Adrenal gland (tissue), 12 donors: Measurements from ENCODE around the gene NUDT9. TPM values are rescaled to one million over a fixed set of nuclear protein-coding genes. Genes with fewer than 3 reads are reported as not detected.

Experiments used
- DNase-seq, 7 donors: peaks; one replicate each; pipeline ENCODE4 v3.0.0-alpha.2; 2019 to 2020
- H3K27ac ChIP-seq, 5 donors: fragments of 200-600 bp; sonication (generic) in 4 of 5; 1 replicate in 3 of 5; 2 replicates in 2 of 5; pipeline versions ENCODE4 v1.5.1 to v1.8.0; 2016 to 2020; ENCODE audit warnings: mild to moderate bottlenecking in 1 of 5
- H3K27me3 ChIP-seq: fragments of 200-600 bp; 2 replicates; pipeline ENCODE4 v1.8.0; 2021
- H3K36me3 ChIP-seq, 2 donors: fragments of 200-600 bp; replicated peaks in 1 of 2; 1 replicate in 1 of 2; 2 replicates in 1 of 2; pipeline versions ENCODE4 v1.5.1 to v1.8.0; 2018 to 2022
- H3K4me1 ChIP-seq, 2 donors: fragments of 200-600 bp; replicated peaks in 1 of 2; 1 replicate in 1 of 2; 2 replicates in 1 of 2; pipeline versions ENCODE4 v1.5.1 to v1.8.0; 2018 to 2021
- H3K4me3 ChIP-seq, 4 donors: fragments of 200-600 bp; sonication (generic) in 3 of 4; one replicate each; pipeline ENCODE4 v1.5.1; 2016 to 2018
- H3K9me3 ChIP-seq, 3 donors: fragments of 200-600 bp; sonication (generic) in 1 of 3; replicated peaks in 1 of 3; 1 replicate in 2 of 3; 2 replicates in 1 of 3; pipeline versions ENCODE4 v1.5.1 to v1.8.0; 2016 to 2021
- POLR2A ChIP-seq, 2 donors: fragments of 450-650 bp; IDR thresholded peaks; one replicate each; pipeline ENCODE4 v1.6.1; 2017; ENCODE audit warnings: antibody characterized with exemption in 2 of 2, mild to moderate bottlenecking in 2 of 2, moderate library complexity in 1 of 2
- WGBS, 4 donors: extraction: QIAGEN DNeasy Blood & Tissue Kit in 2 of 4; methylation state at CpG; one replicate each; pipeline versions ENCODE4 v1.1.5 to v1.1.7; 2013 to 2017; 5-methylcytosine and 5-hydroxymethylcytosine counted together
- intact Hi-C, 2 donors: fragments of 100-400 bp; cut with DNase I; formaldehyde crosslinking; loops; one replicate each; pipeline versions ENCODE4 v1.14.1 to v1.15.0; 2022 to 2023
- polyA plus RNA-seq, 3 donors: library from polyadenylated mRNA; stranded (reverse); fragments of 200-250 nt in 2 of 3; fragments of 350-450 nt in 1 of 3; fragmentation: Illumina TruSeq in 1 of 3; extraction: RNeasy Lipid Tissue Mini Kit (QIAGEN cat#74804) in 1 of 3; gene quantifications; one replicate each; pipeline ENCODE4 v1.2.3, GENCODE V29; 2013 to 2014
- total RNA-seq, 9 donors: library from RNA; depleted of rRNA in 4 of 9; stranded (reverse); fragments of >200 nt in 4 of 9; fragments of 120-200 nt in 1 of 9; fragmentation: NEBNext Ultra II Directional in 1 of 9; extraction: Animal tissue kit (Norgen Biotek cat#: 25700) in 1 of 9; gene quantifications; one replicate each; pipeline versions ENCODE4 v1.1.0 to v1.2.4, GENCODE V29; 2013 to 2023
- TF ChIP-seq, protein P1 (sequence below), 6 experiments: fragments of 450-650 bp in 4 of 6; fragments of 200-600 bp in 2 of 6; sonication (generic) in 1 of 6; IDR thresholded peaks; 1 replicate in 5 of 6; 2 replicates in 1 of 6; pipeline versions ENCODE4 v1.5.1 to v1.8.0; 2016 to 2021; ENCODE audit warnings: antibody characterized with exemption in 6 of 6, mild to moderate bottlenecking in 2 of 6, moderate library complexity in 1 of 6
- donor health status: healthy with polysubstance abuse.
- donor health status: Bipolar disorder and iron deficiency.
- donor health status: DM: yes; HTN: yes; CAD: no.
- donor health status: DM: no; HTN: no; CAD: no.
- donor health status: DM: no; HTN: no; CAD: no.
- donor health status: DM: yes; HTN: yes; CAD: no.

NUDT9 gene
- total and polyA plus RNA-seq, 12 donors, result 16.9 to 95.2 (median 48.4) TPM

DNA sequence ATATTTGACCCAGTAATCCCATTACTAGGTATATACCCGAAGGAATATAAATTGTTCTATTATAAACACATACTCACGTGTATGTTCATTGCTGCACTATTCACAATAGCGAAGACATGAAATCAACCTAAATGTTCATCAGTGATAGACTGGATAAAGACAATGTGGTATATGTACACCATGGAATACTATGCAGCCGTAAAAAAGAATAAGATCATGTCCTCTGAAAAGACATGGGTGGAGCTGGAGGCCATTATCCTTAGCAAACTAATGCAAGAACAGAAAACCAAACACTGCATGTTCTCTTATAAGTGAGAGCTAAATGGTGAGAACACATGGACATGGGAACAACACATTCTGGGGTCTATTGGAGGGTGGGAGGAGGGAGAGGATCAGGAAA, 36.5 kb downstream of the NUDT9 start:
- Histone ChIP-seq H3K36me3 (peaks cover 0 to 14% of the 10 kb centered on the region in 2 donors), H3K27ac (no peak overlapping the region), H3K4me3 (no peak overlapping the region), H3K4me1 (no peaks in the 10 kb centered on the region), H3K9me3 (no peaks in the 10 kb centered on the region), H3K27me3 (no peaks in the 10 kb centered on the region)
- TF ChIP-seq, protein P1, sequence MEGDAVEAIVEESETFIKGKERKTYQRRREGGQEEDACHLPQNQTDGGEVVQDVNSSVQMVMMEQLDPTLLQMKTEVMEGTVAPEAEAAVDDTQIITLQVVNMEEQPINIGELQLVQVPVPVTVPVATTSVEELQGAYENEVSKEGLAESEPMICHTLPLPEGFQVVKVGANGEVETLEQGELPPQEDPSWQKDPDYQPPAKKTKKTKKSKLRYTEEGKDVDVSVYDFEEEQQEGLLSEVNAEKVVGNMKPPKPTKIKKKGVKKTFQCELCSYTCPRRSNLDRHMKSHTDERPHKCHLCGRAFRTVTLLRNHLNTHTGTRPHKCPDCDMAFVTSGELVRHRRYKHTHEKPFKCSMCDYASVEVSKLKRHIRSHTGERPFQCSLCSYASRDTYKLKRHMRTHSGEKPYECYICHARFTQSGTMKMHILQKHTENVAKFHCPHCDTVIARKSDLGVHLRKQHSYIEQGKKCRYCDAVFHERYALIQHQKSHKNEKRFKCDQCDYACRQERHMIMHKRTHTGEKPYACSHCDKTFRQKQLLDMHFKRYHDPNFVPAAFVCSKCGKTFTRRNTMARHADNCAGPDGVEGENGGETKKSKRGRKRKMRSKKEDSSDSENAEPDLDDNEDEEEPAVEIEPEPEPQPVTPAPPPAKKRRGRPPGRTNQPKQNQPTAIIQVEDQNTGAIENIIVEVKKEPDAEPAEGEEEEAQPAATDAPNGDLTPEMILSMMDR (IDR thresholded peaks at IDR 0.05), result no peak
- TF ChIP-seq POLR2A (IDR thresholded peaks at IDR 0.05), result no peak
- WGBS, 4 donors, result 96 to 99% (median 98%) methylated on average over 4 of the region's 4 CpGs
- DNase-seq, result no peak
- intact Hi-C loops, result no loop called here

DNA sequence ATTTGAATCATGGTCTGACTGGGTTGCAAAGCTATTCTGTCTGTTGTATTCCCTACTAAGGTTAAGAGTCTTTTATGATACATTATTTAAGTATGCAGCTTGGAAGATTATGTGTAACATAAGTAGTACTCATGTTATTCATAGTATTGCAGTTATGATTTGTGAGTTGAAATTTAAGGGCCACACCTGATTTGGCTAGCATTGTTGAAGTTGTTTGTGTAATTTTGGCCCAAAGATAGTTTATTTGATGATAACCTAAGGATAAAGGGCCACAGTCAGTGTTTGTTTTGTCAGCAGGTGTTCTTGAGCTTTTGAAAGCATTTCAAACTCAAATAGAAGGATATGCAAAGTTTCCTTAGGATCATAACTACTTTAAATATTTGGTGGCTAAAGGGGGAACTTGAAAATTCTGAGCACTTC, 38.9 kb downstream of the NUDT9 start:
- TF ChIP-seq, protein P1 (IDR thresholded peaks at IDR 0.05), result no peak
- no peak for TF ChIP-seq POLR2A (IDR thresholded peaks at IDR 0.05)
- Histone ChIP-seq H3K4me3 (no peak overlapping the region), H3K27me3 (no peaks in the 10 kb centered on the region), H3K9me3 (no peaks in the 10 kb centered on the region), H3K4me1 (no peaks in the 10 kb centered on the region), H3K27ac (no peak overlapping the region), H3K36me3 (peaks cover 0 to 14% of the 10 kb centered on the region in 2 donors)
- no peak for DNase-seq
- intact Hi-C loops, result loop anchor here (10.0 kb wide), 2 partner anchors 86 to 186 kb away; no protein-coding TSS in a partner anchor

DNA sequence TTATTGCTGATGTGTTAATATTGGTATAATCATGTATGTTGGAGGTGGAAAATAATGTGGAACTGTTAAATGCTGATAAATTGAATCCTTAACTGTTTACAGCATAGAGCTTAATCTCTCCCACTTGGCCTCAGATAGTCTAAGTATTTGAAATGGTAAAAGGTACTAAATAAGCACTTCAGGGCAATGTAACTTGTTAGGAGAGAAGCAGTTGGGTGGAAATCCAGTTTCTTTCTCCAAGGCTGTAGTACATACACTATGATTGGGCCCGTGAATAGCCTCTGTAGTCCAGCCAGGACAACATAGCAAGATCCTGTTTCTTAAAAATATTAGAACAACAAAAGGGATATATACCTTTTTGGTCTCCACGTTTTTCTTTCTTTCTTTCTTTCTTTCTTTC, 39.7 kb downstream of the NUDT9 start:
- no peak overlapping the region for H3K27ac ChIP-seq
- DNase-seq, result no peak
- H3K9me3 ChIP-seq, result no peaks in the 10 kb centered on the region
- intact Hi-C loops, result loop anchor here (10.0 kb wide), 2 partner anchors 87 to 187 kb away; no protein-coding TSS in a partner anchor
- TF ChIP-seq, protein P1 (IDR thresholded peaks at IDR 0.05), result no peak
- no peak for TF ChIP-seq POLR2A (IDR thresholded peaks at IDR 0.05)
- H3K27me3 ChIP-seq, result no peaks in the 10 kb centered on the region
- H3K4me3 ChIP-seq, result no peak overlapping the region
- H3K36me3 ChIP-seq, result peaks cover 0 to 14% of the 10 kb centered on the region in 2 donors
- 82 to 91% (median 89%) methylated on average over 2 of the region's 2 CpGs for WGBS, 4 donors
- H3K4me1 ChIP-seq, result no peaks in the 10 kb centered on the region

DNA sequence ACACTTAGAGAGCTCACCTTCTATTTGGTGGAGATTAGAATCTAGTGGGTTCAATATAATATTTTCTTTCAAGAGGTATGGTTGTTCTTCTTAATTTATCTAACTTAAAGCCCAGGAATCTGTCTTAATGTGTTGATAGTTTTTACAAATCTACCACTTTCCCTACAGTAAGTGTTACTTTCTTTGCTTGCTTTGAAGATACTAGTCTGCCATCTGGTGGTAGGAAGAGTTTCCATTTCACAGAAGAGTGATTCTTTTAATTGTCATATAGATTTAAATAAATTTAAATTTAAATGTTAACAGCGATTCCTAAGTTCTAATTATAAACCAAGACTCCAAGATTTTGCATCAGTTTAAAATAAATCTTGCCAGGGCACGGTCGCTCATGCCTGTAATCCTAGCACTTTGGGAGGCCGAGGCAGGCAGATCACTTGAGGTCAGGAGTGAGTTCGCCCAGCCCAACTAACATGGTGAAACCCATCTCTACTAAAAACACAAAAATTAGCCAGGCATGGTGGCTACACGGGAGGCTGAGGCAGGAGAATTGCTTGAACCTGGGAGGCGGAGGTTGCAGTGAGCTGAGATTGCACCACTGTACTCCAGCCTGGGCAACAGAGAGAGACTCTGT, 43.5 kb downstream of the NUDT9 start:
- no peaks in the 10 kb centered on the region for H3K9me3 ChIP-seq
- peaks cover 0 to 4% of the 10 kb centered on the region in 2 donors for H3K4me1 ChIP-seq
- no peak overlapping the region for H3K27ac ChIP-seq
- TF ChIP-seq POLR2A (IDR thresholded peaks at IDR 0.05), result no peak
- TF ChIP-seq, protein P1 (IDR thresholded peaks at IDR 0.05), result peak; percentile 53 to 88 (median 70)
- WGBS, 4 donors, result 41 to 49% (median 44%) methylated on average over 7 of the region's 7 CpGs
- H3K4me3 ChIP-seq, result no peak overlapping the region
- intact Hi-C loops, result loop anchor here (10.0 kb wide), 2 partner anchors 91 to 191 kb away; no protein-coding TSS in a partner anchor
- no peak for DNase-seq
- no peaks in the 10 kb centered on the region for H3K36me3 ChIP-seq
- no peaks in the 10 kb centered on the region for H3K27me3 ChIP-seq
